ENCODE measurements around the gene ENOX1.

The ENOX1 gene

DNA sequence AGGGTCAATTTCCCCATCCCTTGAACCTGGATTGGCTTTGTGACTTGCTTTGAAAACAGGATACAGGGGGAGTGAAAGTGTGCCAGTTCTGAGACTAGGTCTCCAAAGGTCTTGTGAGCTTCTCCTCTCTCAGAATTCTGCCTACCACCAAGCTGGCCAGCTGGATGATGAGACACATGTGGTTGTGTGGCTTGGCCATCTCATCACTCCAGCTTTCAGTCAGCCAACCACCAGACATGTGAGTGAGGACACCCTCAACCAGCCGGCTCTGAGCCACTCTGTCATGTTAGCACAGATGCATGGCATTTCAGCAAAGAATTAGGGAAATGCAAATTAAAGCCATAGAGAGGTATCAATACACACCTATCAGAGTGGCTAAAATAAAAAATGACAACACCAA, 29.5 kb downstream of the ENOX1 start:
- Histone ChIP-seq H3K9me3 (no peaks in the 10 kb centered on the region), H4K20me1 (no peaks in the 10 kb centered on the region), H3K4me2 (no peak overlapping the region), H3K4me1 (no peaks in the 10 kb centered on the region), H3K27me3 (no peaks in the 10 kb centered on the region), H3K4me3 (no peak overlapping the region), H3K9ac (no peak overlapping the region), H3K27ac (no peak overlapping the region), H3K36me3 (no peaks in the 10 kb centered on the region)
- no peak for TF ChIP-seq Cebpa-rat (IDR thresholded peaks at IDR 0.05)

DNA sequence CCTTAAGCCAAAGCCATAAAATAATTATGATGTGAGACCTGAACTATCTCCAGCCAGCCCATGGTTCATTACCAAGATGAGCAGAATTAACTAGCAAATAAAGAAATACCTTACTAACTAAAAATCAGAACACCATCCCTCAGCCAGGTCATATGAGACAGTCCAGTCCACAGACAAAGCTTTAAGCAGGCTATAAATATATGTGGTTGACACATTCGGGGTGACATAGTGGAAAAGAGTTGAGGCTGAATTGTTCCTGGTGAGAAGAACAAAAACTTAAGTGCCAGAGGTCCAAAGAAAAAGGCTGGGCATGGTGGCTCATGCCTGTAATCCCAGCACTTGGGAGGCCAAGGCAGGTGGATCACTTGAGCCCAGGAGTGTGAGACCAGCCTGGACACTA, 30.9 kb downstream of the ENOX1 start:
- Histone ChIP-seq H3K27ac (no peak overlapping the region), H3K27me3 (no peaks in the 10 kb centered on the region), H4K20me1 (no peaks in the 10 kb centered on the region), H3K9ac (no peak overlapping the region), H3K36me3 (no peaks in the 10 kb centered on the region), H3K4me2 (no peak overlapping the region), H3K9me3 (no peaks in the 10 kb centered on the region), H3K4me1 (peaks cover 9% of the 10 kb centered on the region), H3K4me3 (no peak overlapping the region)
- TF ChIP-seq Cebpa-rat (IDR thresholded peaks at IDR 0.05) = no peak

DNA sequence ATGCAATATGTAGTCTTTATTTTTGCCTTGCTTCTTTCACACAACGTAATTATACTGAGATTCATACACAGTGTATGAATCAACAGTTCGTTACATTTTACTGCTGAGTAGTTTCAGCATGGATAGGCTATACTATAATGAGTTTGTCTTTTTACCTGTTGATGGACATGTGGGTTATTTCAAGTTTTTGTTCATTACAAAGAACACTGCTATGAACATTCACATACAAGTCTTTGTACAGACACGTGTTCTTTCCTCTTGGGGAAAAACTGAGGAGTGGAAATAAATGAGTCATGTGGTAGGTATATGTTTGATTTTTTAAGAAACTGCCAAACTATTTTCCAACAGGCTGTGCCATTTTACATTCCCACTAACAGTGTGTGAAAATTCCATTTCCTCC, 35.1 kb downstream of the ENOX1 start:
- no peak for TF ChIP-seq Cebpa-rat (IDR thresholded peaks at IDR 0.05)

DNA sequence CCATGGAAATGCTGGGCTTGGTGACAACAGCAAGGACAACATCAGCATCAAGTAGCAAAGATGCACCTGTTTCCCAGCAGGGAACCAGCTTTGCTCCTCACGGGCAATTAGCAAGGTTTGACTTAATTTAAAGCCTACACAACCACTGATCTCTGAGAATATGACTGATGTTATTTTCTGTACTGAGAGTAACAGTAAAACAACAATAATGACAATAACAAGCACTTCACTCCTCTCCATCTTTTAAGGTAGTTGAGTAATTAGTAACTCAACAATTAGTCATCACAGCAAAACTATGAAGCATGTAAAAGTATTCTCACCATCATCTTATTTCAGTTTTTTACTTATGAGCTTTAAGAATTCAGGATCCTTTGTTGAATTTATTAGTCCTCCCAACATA, 37.3 kb downstream of the ENOX1 start:
- Histone ChIP-seq H3K27me3 (no peaks in the 10 kb centered on the region), H4K20me1 (no peaks in the 10 kb centered on the region), H3K9ac (no peak overlapping the region), H3K4me3 (no peak overlapping the region), H3K36me3 (no peaks in the 10 kb centered on the region), H3K4me1 (peaks cover 9% of the 10 kb centered on the region), H3K27ac (no peak overlapping the region), H3K4me2 (no peak overlapping the region), H3K9me3 (no peaks in the 10 kb centered on the region)
- TF ChIP-seq Cebpa-rat (IDR thresholded peaks at IDR 0.05) = no peak

More for the DNA sequence above, 35.1 kb downstream of the ENOX1 start:
- H3K27ac ChIP-seq = no peak overlapping the region
- H3K9me3 ChIP-seq = no peaks in the 10 kb centered on the region
- no peaks in the 10 kb centered on the region for H3K36me3 ChIP-seq
- H3K9ac ChIP-seq = no peak overlapping the region
- H3K4me3 ChIP-seq = no peak overlapping the region
- no peaks in the 10 kb centered on the region for H3K27me3 ChIP-seq
- H4K20me1 ChIP-seq = no peaks in the 10 kb centered on the region
- peak overlapping the region; percentile 20; the same call in 1 of the 2 replicates for H3K4me2 ChIP-seq
- H3K4me1 ChIP-seq = peaks cover 9% of the 10 kb centered on the region

DNA sequence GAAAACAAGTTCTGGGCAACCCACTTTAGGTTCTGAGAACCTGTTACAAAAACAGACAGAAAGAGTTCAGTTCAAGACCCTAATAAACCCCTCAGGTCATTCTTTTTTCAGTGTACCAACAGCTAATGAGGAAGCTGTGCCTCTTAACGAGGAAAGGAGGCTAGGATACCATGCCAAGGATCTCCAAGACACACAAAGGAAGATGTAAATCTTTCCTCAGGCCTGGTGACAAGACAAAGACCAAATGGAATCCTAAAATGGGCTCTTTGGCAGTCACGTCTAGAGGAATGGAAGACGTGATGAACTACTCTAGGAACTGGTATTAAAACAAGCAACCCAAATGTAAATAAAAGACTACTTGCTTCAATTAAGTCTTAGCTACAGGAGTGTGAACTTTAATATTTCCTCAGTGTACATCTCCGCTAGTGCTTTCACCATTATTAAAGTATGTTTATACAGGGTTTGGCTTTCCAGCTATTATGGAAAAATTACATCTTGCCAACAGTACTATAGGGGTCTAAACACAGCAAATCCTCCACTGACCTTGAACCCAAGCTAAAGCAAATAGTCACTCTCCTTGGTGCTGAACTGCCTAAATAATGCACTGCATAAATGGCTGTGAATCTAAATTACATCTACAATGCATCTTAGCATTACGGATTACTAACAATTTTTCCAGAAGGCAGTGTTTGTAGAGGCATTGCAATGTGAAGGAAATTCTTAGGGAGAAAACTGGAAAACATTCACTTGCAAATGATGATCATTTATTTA, 42.3 kb downstream of the ENOX1 start:
- H3K36me3 ChIP-seq = no peaks in the 10 kb centered on the region
- no peaks in the 10 kb centered on the region for H4K20me1 ChIP-seq
- no peaks in the 10 kb centered on the region for H3K4me1 ChIP-seq
- no peak overlapping the region for H3K9ac ChIP-seq
- no peaks in the 10 kb centered on the region for H3K9me3 ChIP-seq
- H3K4me2 ChIP-seq = no peak overlapping the region
- H3K27ac ChIP-seq = no peak overlapping the region
- H3K27me3 ChIP-seq = no peaks in the 10 kb centered on the region
- TF ChIP-seq Cebpa-rat (IDR thresholded peaks at IDR 0.05) = no peak
- no peak overlapping the region for H3K4me3 ChIP-seq

DNA sequence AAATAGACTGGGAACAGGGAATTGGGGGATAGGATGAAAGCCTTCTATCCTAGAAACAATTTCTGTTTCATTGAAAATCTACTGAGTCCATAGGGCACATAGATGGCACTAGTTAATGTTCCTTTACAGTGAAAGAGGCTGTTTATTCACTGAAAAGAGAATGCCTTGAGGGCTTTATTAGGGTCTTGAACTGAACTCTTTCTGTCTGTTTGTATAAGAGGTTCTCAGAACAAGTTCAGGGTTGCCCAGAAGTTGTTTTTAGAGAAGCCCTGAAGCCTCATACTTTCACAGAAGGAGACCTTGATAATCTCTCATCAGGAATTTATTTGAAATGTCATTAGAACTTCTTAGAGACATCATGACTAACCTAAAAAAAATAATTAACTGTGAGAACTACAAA, 43.9 kb downstream of the ENOX1 start:
- Histone ChIP-seq H3K9me3 (no peaks in the 10 kb centered on the region), H3K4me2 (no peak overlapping the region), H4K20me1 (no peaks in the 10 kb centered on the region), H3K9ac (no peak overlapping the region), H3K4me3 (no peak overlapping the region), H3K27me3 (no peaks in the 10 kb centered on the region), H3K27ac (no peak overlapping the region), H3K4me1 (no peaks in the 10 kb centered on the region), H3K36me3 (no peaks in the 10 kb centered on the region)
- TF ChIP-seq Cebpa-rat (IDR thresholded peaks at IDR 0.05) = no peak

DNA sequence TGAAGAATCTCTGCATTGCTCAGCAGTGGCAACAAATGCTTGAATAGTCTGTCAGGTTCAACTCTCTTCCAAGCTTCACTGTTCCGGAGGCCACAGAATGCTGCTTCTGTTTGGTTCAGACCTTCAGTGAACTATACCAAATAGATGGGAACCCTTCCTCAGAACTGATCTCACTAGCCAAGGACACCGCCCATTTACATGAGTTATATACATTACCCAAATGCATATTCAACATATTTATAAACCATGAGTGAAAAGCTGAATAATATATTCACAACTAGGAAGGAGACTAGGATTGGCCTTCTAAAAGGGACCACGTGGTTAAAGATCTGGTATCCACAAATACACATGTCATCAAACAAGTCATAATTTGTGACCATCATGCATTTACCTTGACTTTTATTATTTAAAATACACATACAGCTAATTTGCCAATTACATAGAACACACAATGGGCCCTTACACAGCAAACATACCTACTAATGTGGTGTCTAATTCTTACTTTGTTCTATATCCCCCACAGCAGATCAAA, 49.3 kb downstream of the ENOX1 start:
- no peaks in the 10 kb centered on the region for H4K20me1 ChIP-seq
- H3K4me1 ChIP-seq = no peaks in the 10 kb centered on the region
- no peak overlapping the region for H3K9ac ChIP-seq
- no peaks in the 10 kb centered on the region for H3K27me3 ChIP-seq
- no peak overlapping the region for H3K4me2 ChIP-seq
- H3K4me3 ChIP-seq = no peak overlapping the region
- H3K36me3 ChIP-seq = no peaks in the 10 kb centered on the region
- no peak for TF ChIP-seq Cebpa-rat (IDR thresholded peaks at IDR 0.05)
- H3K9me3 ChIP-seq = no peaks in the 10 kb centered on the region
- H3K27ac ChIP-seq = no peak overlapping the region

DNA sequence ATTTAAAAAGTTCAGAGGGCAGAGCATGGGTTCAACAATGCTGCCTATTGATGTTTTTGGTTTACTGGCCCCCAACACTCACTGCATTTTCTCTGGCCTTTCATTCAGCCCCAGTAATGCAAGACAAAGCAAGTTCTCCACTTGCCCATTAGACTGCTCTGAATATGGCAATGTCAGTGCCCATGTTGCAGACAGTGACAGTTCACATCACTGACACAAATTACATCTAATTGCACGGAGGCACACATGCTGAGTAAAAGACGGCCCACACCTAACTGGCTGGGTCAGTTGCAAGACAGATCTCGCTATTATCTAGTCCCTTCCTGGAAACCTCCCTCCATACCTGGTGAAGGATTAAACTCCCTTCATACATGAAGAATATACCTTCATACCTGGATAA, 54.0 kb downstream of the ENOX1 start:
- Histone ChIP-seq H3K4me3 (no peak overlapping the region), H3K4me1 (no peaks in the 10 kb centered on the region), H3K9ac (no peak overlapping the region), H4K20me1 (no peaks in the 10 kb centered on the region), H3K27me3 (no peaks in the 10 kb centered on the region), H3K36me3 (no peaks in the 10 kb centered on the region), H3K9me3 (no peaks in the 10 kb centered on the region), H3K27ac (no peak overlapping the region), H3K4me2 (no peak overlapping the region)
- TF ChIP-seq Cebpa-rat (IDR thresholded peaks at IDR 0.05) = no peak

DNA sequence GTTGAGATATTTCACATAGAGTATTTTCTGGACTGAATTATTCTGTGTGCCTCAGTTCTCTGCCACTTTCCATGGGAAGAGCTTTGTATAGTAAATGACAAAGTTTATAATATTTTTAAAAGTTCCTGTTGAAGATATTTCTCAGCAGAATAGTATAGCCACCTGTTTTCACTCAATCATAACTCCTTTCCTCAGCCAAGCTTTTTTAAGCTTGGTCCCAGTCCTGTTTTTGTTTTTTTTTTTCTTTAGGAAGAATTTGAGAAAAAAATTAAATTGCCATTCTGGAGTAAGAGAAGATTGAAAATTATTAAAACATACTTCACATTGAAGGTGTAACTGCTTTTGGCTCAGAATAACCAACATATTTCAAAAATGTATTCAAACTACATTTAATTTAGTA, 55.5 kb downstream of the ENOX1 start:
- no peaks in the 10 kb centered on the region for H4K20me1 ChIP-seq
- H3K9ac ChIP-seq = no peak overlapping the region
- no peaks in the 10 kb centered on the region for H3K9me3 ChIP-seq
- no peak overlapping the region for H3K4me2 ChIP-seq
- TF ChIP-seq Cebpa-rat (IDR thresholded peaks at IDR 0.05) = no peak
- no peak overlapping the region for H3K27ac ChIP-seq
- no peaks in the 10 kb centered on the region for H3K4me1 ChIP-seq
- H3K36me3 ChIP-seq = no peaks in the 10 kb centered on the region
- no peaks in the 10 kb centered on the region for H3K27me3 ChIP-seq
- no peak overlapping the region for H3K4me3 ChIP-seq

DNA sequence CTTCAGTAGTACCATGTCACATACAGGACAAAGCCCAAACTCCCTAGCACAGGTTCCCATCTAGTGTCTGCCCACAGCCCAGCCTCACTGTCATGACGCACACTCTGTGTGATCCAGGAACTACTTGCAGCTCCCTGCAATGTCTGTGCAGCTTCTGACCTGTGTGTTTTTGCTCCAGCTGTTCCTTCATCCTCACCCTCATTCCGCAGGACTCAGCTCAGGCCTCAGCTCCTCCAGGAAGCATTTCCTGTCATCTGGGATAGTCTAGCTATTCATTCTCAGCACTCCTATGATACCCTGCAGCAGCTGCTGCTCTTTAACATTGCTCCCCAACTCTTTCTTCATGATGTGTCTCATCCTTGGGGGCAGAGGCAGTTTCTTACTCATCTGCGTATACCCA, 56.1 kb downstream of the ENOX1 start:
- Histone ChIP-seq H3K27ac (no peak overlapping the region), H3K4me1 (no peaks in the 10 kb centered on the region), H3K4me3 (no peak overlapping the region), H3K9ac (no peak overlapping the region), H3K9me3 (no peaks in the 10 kb centered on the region), H3K4me2 (no peak overlapping the region), H3K36me3 (no peaks in the 10 kb centered on the region), H3K27me3 (no peaks in the 10 kb centered on the region), H4K20me1 (no peaks in the 10 kb centered on the region)
- no peak for TF ChIP-seq Cebpa-rat (IDR thresholded peaks at IDR 0.05)
